Umbilical cord (tissue), 2 donors: Measurements from ENCODE around the gene AASS. TPM values are rescaled to one million over a fixed set of nuclear protein-coding genes. Genes with fewer than 3 reads are reported as not detected.

Experiments
- DNase-seq: peaks from one replicate; pipeline ENCODE4 v3.0.0-alpha.2; 2015; ENCODE audit warnings: low spot score
- total RNA-seq: library from RNA; depleted of rRNA; stranded (reverse); fragments of >200 nt; gene quantifications from one replicate; pipeline ENCODE4 v1.2.3, GENCODE V29; 2014; ENCODE audit warnings: low replicate concordance; ENCODE audit not compliant: insufficient read depth

The AASS gene
- total RNA-seq, 1 donor from 2014 or later = 46.5 TPM

DNA sequence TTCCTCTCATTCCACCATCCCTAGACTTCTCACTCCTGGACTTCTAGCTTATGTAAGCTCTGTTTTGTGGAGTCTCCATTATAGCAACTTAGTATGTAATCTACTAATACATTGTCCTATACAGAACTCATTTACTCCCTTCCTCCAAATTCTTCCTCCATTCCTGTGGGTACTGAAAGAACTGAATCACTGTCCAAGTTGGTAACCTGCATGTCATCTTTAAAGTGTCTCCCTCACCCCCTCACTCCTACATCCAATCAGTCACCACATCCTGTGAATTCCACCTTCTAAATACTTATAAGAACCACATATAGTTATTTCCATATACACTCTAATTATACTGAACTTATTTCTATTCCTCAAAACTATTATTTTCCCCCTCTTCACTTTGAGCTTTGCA is 20.3 kb downstream of the AASS start:
- no peak for DNase-seq

DNA sequence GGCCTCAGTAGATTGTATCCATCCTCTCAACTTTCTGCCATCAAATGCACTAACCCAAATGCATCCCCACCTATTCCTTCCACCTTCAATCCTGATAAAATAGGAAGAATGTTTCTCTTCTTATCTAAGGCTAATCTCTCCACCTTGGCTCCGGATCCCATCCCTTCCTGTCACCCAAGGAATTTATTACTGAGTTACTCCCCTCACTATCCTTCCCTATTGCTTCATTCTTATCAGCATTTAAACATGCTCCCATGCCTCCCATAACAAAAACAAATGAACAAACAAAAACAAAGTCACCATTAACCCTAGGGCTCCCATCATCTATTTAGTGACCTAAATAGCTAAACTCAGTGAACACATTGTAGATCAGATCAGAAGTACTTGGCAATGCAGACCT is 25.3 kb downstream of the AASS start:
- no peak for DNase-seq

DNA sequence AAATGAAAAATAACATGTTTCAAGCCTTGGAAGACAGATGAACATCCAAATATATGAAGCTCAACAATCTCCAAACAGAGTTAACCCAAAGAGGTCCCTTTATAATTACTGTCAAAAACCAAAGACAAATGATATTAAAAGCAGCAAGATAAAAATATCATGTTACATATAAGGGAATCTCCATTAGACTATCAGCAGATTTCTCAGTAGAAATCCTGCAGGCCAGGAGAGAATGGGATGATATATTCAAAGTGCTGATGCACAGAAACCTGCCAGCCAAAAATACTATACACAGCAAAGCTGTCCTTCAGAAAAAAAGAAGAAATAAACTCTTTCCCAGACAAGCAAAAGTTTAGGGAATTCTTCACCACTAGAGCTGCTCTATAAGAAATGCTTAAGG is 41.0 kb downstream of the AASS start:
- no peak for DNase-seq

DNA sequence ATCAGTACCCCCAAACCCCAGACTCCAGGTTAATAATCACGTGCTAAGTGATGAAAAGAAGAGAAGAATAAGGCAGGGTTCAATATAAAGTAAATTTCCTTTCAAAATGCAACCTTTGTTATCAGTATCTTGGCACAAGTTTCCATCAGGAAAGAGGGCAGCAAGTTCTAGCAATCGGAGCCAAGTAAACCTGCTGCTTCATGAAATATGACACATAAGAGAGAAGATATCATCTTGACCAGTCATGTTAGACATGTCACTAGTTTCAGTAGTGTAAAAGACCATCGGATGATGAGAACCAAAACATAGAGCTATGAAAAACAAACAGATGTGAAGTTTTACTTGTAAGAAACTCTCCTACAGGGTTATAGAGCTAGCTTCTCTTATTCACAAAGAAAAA is 44.0 kb downstream of the AASS start:
- DNase-seq = no peak

DNA sequence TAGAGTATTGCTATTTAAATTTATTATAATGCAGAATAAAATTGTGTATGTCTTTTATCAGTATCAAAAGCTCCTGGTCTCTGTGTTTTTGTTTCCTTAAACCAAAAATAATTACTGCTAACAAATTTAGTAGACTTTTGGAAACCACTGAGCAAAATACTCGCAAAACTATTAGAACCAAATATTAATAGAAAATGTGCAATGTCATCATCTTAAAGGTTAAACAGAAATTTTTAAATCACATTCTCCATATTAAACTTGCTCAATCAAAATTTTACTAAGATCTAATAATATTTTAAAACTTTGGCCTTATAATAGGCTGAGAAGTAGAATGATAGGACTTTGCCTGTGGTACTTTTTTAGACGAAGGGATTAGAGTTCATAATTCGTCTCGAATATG is 48.4 kb downstream of the AASS start:
- DNase-seq = no peak

GRCh38 chr7:122094549-122094948 is 49.5 kb downstream of the AASS start:
- DNase-seq = no peak

- DNase-seq = peak; percentile 63
Measured at GRCh38 chr7:122092964-122093797, 50.9 kb downstream of the AASS start.

- no peak for DNase-seq
Measured at GRCh38 chr7:122082670-122083069, 61.4 kb downstream of the AASS start.

DNA sequence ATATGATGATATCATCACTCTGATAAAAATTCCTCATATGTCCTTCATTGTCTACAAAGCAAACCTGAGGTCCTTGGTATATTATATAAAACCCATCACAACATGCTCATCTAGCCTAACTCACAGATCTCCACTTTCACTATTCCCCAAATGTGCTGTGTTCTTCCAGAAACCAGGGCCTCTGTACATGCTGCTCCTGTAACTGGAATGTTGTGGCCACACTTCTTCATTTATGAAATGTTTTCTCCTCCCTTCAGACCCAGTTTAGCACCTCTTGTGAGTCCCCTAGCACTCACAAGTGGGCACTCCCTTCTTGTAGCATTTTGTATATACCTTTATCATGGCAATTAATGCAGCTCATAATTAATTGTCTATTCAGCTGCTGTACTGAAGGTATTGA is 61.9 kb downstream of the AASS start:
- no peak for DNase-seq

GRCh38 chr7:122073635-122074034 is 70.4 kb downstream of the AASS start:
- DNase-seq = no peak

GRCh38 chr7:122072924-122073599 is 71.0 kb downstream of the AASS start:
- no peak for DNase-seq

DNA sequence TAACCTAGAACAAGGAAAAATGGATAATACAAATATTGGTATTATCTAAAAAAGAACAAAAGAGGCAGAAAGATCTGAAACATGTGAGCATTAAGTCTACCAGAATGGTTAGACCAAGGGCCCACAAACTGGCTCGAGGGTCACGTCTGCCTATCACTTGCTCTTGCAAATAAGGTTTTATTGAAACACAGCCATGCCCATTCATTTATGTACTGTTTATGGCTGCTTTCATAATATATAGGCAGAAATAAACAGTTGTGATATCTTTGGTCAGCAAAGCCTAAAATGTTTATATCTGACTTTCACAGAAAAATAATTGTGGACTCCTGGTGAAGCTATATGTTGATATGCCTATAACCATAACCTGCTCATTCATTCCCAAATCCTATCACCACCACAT is 71.8 kb downstream of the AASS start:
- no peak for DNase-seq

DNA sequence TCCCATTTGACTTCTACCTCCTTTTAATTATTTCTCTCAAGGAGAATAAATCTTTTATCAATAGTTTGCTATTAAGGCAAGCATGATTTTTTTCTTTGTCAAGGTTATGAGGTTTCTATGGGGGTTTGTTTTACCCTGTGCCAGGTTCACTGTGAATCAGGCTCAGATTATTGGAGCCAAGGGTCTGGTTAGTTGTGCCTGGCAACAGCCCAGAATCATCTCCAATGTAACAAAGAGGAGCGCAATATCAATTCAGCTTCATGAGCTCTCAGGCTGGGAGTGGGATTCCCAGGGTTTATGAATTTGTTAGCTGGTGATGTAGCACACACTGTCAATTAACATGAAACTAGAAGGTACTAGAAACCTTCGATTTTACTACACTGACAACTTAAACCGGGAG is 73.2 kb downstream of the AASS start:
- no peak for DNase-seq

GRCh38 chr7:122070062-122070461 is 74.0 kb downstream of the AASS start:
- no peak for DNase-seq

DNA sequence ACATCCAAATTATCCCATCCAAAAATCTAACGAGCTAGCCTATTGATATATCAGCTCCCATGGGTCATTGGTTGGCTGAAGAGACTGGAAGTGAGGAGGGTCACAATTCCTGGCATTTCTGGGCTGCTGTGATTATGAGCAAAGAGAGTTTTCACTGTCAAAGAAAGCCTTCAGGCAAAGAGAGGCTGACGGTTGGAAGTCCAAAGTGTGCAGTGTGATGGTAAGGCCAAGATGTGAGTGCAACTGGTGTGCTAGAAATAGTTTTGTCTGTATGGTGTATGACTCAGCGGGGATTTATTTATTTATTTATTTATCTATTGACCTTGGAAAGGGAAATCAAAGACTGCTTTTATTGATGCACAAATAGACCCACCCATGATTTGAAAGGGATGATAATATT is 75.0 kb downstream of the AASS start:
- DNase-seq = no peak

DNA sequence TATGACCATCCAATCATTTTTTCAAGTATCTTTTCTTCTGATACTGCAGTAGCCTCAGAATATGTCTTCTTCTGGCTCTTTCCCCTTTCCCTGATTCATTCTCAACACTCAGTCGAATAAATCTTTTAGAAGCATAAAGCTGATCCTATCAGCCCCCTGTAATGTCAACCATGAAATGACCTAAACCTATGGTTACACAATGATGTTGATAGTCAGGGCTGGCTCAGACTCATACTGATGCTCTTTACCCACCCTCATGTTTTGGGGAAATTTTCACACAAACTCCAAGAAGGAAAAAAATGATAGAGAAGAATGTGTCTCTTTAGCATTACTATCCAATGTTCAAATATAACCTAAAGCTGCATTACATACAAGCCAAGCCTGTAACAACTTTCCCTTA is 76.0 kb downstream of the AASS start:
- DNase-seq = no peak

GRCh38 chr7:122067077-122067476 is 77.0 kb downstream of the AASS start:
- DNase-seq = no peak

GRCh38 chr7:122064971-122065370 is 79.1 kb downstream of the AASS start:
- DNase-seq = no peak

DNA sequence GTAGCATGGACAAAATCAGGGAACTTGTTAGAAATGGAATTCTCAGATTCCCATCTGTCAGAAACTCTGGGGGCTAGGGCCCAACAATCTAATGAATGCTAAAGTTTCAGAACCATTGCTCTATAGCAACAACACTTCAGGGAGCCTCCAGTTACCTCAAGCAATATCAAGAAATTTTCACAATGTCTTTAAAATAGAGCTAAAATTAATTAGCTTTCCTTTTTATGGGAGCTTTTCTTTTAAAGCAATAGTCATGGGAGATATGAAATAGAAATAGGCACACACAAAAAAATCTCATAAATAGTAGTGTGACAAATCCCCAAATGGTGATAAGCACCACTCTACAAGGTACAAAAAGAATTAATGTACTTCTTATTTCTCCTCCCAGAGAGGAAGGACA is 80.9 kb downstream of the AASS start:
- no peak for DNase-seq

DNA sequence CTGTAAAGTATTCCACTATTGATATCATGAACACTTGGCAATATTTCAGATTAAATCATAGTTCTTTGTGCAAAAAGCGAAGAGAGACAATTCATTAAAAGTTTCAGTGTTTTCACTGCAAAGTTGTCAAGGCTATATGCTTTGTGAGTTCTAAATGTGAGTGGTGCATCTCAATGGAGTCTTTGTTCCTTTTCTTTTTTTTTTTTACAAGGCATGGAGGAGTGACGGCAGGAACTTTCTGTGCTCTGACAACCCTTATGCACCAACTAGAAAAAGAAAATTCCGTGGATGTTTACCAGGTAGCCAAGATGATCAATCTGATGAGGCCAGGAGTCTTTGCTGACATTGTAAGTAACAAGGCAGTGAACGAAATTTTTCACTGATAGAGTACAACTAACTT is 84.5 kb downstream of the AASS start:
- DNase-seq = no peak

DNA sequence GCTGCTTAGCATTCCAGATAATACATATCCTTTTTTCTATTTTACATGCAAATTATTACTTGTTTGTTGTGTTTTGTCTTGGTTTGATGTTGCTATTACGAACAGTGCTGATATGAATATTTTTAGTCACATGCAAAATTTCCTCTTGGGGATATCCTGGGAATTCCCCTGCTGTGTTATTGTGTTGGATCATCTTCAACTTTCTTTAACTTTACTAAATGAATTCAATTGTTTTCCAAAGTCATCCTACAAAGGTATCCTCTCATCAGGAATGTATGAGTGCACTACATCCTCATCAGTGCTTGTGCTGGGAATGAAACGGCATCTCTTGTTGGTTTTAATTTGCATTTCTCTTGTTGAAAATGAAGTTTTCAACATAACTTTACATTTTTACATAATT is 87.1 kb downstream of the AASS start:
- DNase-seq = no peak

- no peak for DNase-seq
Measured at GRCh38 chr7:122055073-122055472, 89.0 kb downstream of the AASS start.

DNA sequence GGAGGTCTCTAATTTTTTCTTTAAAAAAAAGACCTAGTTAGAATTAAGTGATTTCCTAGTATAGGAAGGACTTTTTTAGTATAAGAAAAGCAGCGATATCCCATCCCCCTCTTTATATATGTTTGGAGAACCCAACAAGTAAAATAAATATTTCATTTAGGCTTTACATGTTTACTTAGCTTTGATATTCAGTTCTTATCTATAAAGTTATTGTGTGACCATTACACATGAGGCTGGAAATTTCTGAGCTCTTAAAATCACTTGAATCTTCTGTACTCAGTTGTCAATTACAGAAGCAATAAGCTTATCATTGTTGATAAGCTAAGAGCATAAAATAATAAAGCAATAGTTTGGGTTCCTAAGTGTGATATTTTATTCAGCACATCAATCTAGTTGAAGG is 89.7 kb downstream of the AASS start:
- no peak for DNase-seq
